ENCODE results near the gene CTTN. TPM values are rescaled to one million over a fixed set of nuclear protein-coding genes. Genes with fewer than 3 reads are reported as not detected.
"Not testable (repeated sequence)": the region's sequence is repeated elsewhere in the genome, so short reads cannot be mapped to it uniquely, and the experiment has no call there.

CTTN gene
- total RNA-seq, 8 experiments from 2014 or later = 49.9 to 376 (median 120) TPM

GRCh38 chr11:70405679-70406395 lies 7.5 kb downstream of the CTTN start:
- Histone ChIP-seq H3K27ac (no peak overlapping the region), H3K4me1 (replicated peaks in 1 of 2) (no peaks in the 10 kb centered on the region), H3K4me3 (no peak overlapping the region)
- no peak for ATAC-seq (replicated peaks in 6 of 8)
- 76 to 100% (median 97%) methylated on average over 3 to 12 of the region's 20 CpGs; no CpG with 5 or more reads in 1 of the 10 experiments for WGBS, 10 experiments
- in situ Hi-C loops (cut with MboI; ENCODE audit: low pct_unique_long_range_greater_than_20kb in 2 of 9, low sequenced_read_pairs in 9 of 9, unreplicated experiment in 9 of 9) = no loop called here

GRCh38 chr11:70407121-70407520 lies 8.8 kb downstream of the CTTN start:
- 78 to 100% (median 93%) methylated on average over 1 to 10 of the region's 13 CpGs; no CpG with 5 or more reads in 3 of the 10 experiments for WGBS, 10 experiments
- Histone ChIP-seq H3K4me1 (replicated peaks in 1 of 2) (no peaks in the 10 kb centered on the region), H3K27ac (no peak overlapping the region), H3K4me3 (no peak overlapping the region)
- ATAC-seq (replicated peaks in 6 of 8) = no peak
- in situ Hi-C loops (cut with MboI; ENCODE audit: low pct_unique_long_range_greater_than_20kb in 2 of 9, low sequenced_read_pairs in 9 of 9, unreplicated experiment in 9 of 9) = no loop called here

- Histone ChIP-seq H3K4me3 (no peak overlapping the region), H3K27ac (no peak overlapping the region), H3K4me1 (replicated peaks in 1 of 2) (no peaks in the 10 kb centered on the region)
- ATAC-seq (replicated peaks in 6 of 8) = no peak
- WGBS, 10 experiments = 78 to 100% (median 98%) methylated on average over 1 to 6 of the region's 6 CpGs; no CpG with 5 or more reads in 1 of the 10 experiments
- in situ Hi-C loops (cut with MboI; ENCODE audit: low pct_unique_long_range_greater_than_20kb in 2 of 9, low sequenced_read_pairs in 9 of 9, unreplicated experiment in 9 of 9) = no loop called here
Observed at GRCh38 chr11:70407814-70408213, 9.5 kb downstream of the CTTN start.

- ATAC-seq (replicated peaks in 6 of 8); in situ Hi-C loops (cut with MboI; ENCODE audit: low pct_unique_long_range_greater_than_20kb in 2 of 9, low sequenced_read_pairs in 9 of 9, unreplicated experiment in 9 of 9); H3K4me1 ChIP-seq (replicated peaks in 1 of 2); H3K4me3 ChIP-seq; H3K27ac ChIP-seq: not testable (repeated sequence)
- 79 to 100% (median 100%) methylated on average over 1 to 2 of the region's 4 CpGs; no CpG with 5 or more reads in 7 of the 10 experiments for WGBS, 10 experiments
Observed at GRCh38 chr11:70408326-70408725, 10.0 kb downstream of the CTTN start.

GRCh38 chr11:70409437-70409836 lies 11.1 kb downstream of the CTTN start:
- WGBS, 10 experiments = 60 to 100% (median 92%) methylated on average over 1 to 10 of the region's 10 CpGs; no CpG with 5 or more reads in 4 of the 10 experiments
- no peaks in the 10 kb centered on the region for H3K4me1 ChIP-seq (replicated peaks in 1 of 2)
- in situ Hi-C loops (cut with MboI; ENCODE audit: low pct_unique_long_range_greater_than_20kb in 2 of 9, low sequenced_read_pairs in 9 of 9, unreplicated experiment in 9 of 9) = no loop called here
- no peak for ATAC-seq (replicated peaks in 6 of 8)
- no peak overlapping the region for H3K4me3 ChIP-seq
- H3K27ac ChIP-seq = no peak overlapping the region

- Histone ChIP-seq H3K4me1 (replicated peaks in 1 of 2) (no peaks in the 10 kb centered on the region), H3K27ac (no peak overlapping the region), H3K4me3 (no peak overlapping the region)
- in situ Hi-C loops (cut with MboI; ENCODE audit: low pct_unique_long_range_greater_than_20kb in 2 of 9, low sequenced_read_pairs in 9 of 9, unreplicated experiment in 9 of 9) = no loop called here
- no peak for ATAC-seq (replicated peaks in 6 of 8)
- WGBS, 10 experiments = 63 to 94% (median 90%) methylated on average over 2 to 6 of the region's 7 CpGs; no CpG with 5 or more reads in 5 of the 10 experiments
Observed at GRCh38 chr11:70409871-70410270, 11.5 kb downstream of the CTTN start.

GRCh38 chr11:70410276-70411205 lies 12.2 kb downstream of the CTTN start:
- H3K4me3 ChIP-seq = no peak overlapping the region
- H3K27ac ChIP-seq = no peak overlapping the region
- in situ Hi-C loops (cut with MboI; ENCODE audit: low pct_unique_long_range_greater_than_20kb in 2 of 9, low sequenced_read_pairs in 9 of 9, unreplicated experiment in 9 of 9) = no loop called here
- H3K4me1 ChIP-seq (replicated peaks in 1 of 2) = no peaks in the 10 kb centered on the region
- 86 to 100% (median 92%) methylated on average over 1 to 25 of the region's 29 CpGs for WGBS, 10 experiments
- ATAC-seq (replicated peaks in 6 of 8) = no peak

GRCh38 chr11:70411713-70412452 lies 13.6 kb downstream of the CTTN start:
- WGBS, 10 experiments = 95 to 100% (median 100%) methylated on average over 1 to 8 of the region's 15 CpGs; no CpG with 5 or more reads in 3 of the 10 experiments
- in situ Hi-C loops (cut with MboI; ENCODE audit: low pct_unique_long_range_greater_than_20kb in 2 of 9, low sequenced_read_pairs in 9 of 9, unreplicated experiment in 9 of 9) = no loop called here
- Histone ChIP-seq H3K27ac (no peak overlapping the region), H3K4me1 (replicated peaks in 1 of 2) (peaks cover 0 to 3% of the 10 kb centered on the region in 2 donors), H3K4me3 (no peak overlapping the region)
- ATAC-seq (replicated peaks in 6 of 8) = no peak

- 81 to 100% (median 94%) methylated on average over 1 to 8 of the region's 10 CpGs; no CpG with 5 or more reads in 4 of the 10 experiments for WGBS, 10 experiments
- ATAC-seq (replicated peaks in 6 of 8) = no peak
- in situ Hi-C loops (cut with MboI; ENCODE audit: low pct_unique_long_range_greater_than_20kb in 2 of 9, low sequenced_read_pairs in 9 of 9, unreplicated experiment in 9 of 9) = no loop called here
- H3K4me1 ChIP-seq (replicated peaks in 1 of 2) = peaks cover 0 to 3% of the 10 kb centered on the region in 2 donors
- no peak overlapping the region for H3K27ac ChIP-seq
- H3K4me3 ChIP-seq = no peak overlapping the region
Observed at GRCh38 chr11:70413151-70413550, 14.8 kb downstream of the CTTN start.

- H3K4me1 ChIP-seq (replicated peaks in 1 of 2) = peaks cover 0 to 3% of the 10 kb centered on the region in 2 donors
- ATAC-seq (replicated peaks in 6 of 8) = peak in 3 of 8 experiments; percentile 4 to 9 (median 6)
- no peak overlapping the region for H3K27ac ChIP-seq
- WGBS, 10 experiments = 64 to 100% (median 94%) methylated on average over 2 to 11 of the region's 28 CpGs; no CpG with 5 or more reads in 5 of the 10 experiments
- H3K4me3 ChIP-seq = no peak overlapping the region
- in situ Hi-C loops (cut with MboI; ENCODE audit: low pct_unique_long_range_greater_than_20kb in 2 of 9, low sequenced_read_pairs in 9 of 9, unreplicated experiment in 9 of 9) = no loop called here
Observed at GRCh38 chr11:70414341-70415100, 16.2 kb downstream of the CTTN start.

- peak overlapping the region in 1 of 2 donors; percentile 49 for H3K27ac ChIP-seq
- in situ Hi-C loops (cut with MboI; ENCODE audit: low pct_unique_long_range_greater_than_20kb in 2 of 9, low sequenced_read_pairs in 9 of 9, unreplicated experiment in 9 of 9) = no loop called here
- peaks cover 0 to 3% of the 10 kb centered on the region in 2 donors for H3K4me1 ChIP-seq (replicated peaks in 1 of 2)
- no peak overlapping the region for H3K4me3 ChIP-seq
- peak; percentile 23 to 84 (median 46) for ATAC-seq (replicated peaks in 6 of 8)
- WGBS, 10 experiments = 20 to 90% (median 72%) methylated on average over 1 to 6 of the region's 10 CpGs; no CpG with 5 or more reads in 4 of the 10 experiments
Observed at GRCh38 chr11:70415191-70415590, 16.9 kb downstream of the CTTN start.
